ENCODE results near the gene ESPN. TPM values are rescaled to one million over a fixed set of nuclear protein-coding genes. Genes with fewer than 3 reads are reported as not detected.

The ESPN gene
- total and polyA plus RNA-seq, 12 donors, result 0.16 to 10.8 (median 6.1) TPM

GRCh38 chr1:6384135-6384534 lies 40.4 kb upstream of the ESPN start:
- intact Hi-C loops (cut with DNase I), result no loop called here
- H3K4me1 ChIP-seq (replicated peaks in 1 of 2), result no peaks in the 10 kb centered on the region
- H3K27ac ChIP-seq, result no peak overlapping the region
- WGBS, 4 donors, result 94 to 97% (median 96%) methylated on average over 1 of the region's 1 CpG
- no peaks in the 10 kb centered on the region for H3K36me3 ChIP-seq (replicated peaks in 1 of 2)
- no peak for DNase-seq
- no peaks in the 10 kb centered on the region for H3K9me3 ChIP-seq (replicated peaks in 1 of 3)
- no peaks in the 10 kb centered on the region for H3K27me3 ChIP-seq
- no peak overlapping the region for H3K4me3 ChIP-seq
- TF ChIP-seq CTCF (IDR thresholded peaks at IDR 0.05), result no peak
- no peak for TF ChIP-seq POLR2A (IDR thresholded peaks at IDR 0.05)

GRCh38 chr1:6384962-6385361 lies 39.6 kb upstream of the ESPN start:
- Histone ChIP-seq H3K27ac (no peak overlapping the region), H3K36me3 (replicated peaks in 1 of 2) (no peaks in the 10 kb centered on the region), H3K27me3 (no peaks in the 10 kb centered on the region), H3K4me1 (replicated peaks in 1 of 2) (no peaks in the 10 kb centered on the region), H3K4me3 (no peak overlapping the region), H3K9me3 (replicated peaks in 1 of 3) (no peaks in the 10 kb centered on the region)
- no peak for TF ChIP-seq CTCF (IDR thresholded peaks at IDR 0.05)
- 64 to 100% (median 74%) methylated on average over 4 to 5 of the region's 5 CpGs for WGBS, 4 donors
- peak in 1 of 7 donors; percentile 82 for DNase-seq
- intact Hi-C loops (cut with DNase I), result no loop called here

- no peak overlapping the region for H3K27ac ChIP-seq
- H3K36me3 ChIP-seq (replicated peaks in 1 of 2), result no peaks in the 10 kb centered on the region
- no peaks in the 10 kb centered on the region for H3K4me1 ChIP-seq (replicated peaks in 1 of 2)
- H3K9me3 ChIP-seq (replicated peaks in 1 of 3), result no peaks in the 10 kb centered on the region
- intact Hi-C loops (cut with DNase I), result no loop called here
- peak in 5 of 7 donors; percentile 20 to 93 (median 51) for DNase-seq
- WGBS, 4 donors, result 75 to 94% (median 83%) methylated on average over 3 to 22 of the region's 22 CpGs
- no peak for TF ChIP-seq CTCF (IDR thresholded peaks at IDR 0.05)
- no peak for TF ChIP-seq POLR2A (IDR thresholded peaks at IDR 0.05)
- no peak overlapping the region for H3K4me3 ChIP-seq
- no peaks in the 10 kb centered on the region for H3K27me3 ChIP-seq
Measured at GRCh38 chr1:6385488-6386191, 38.9 kb upstream of the ESPN start.

GRCh38 chr1:6386371-6386949 lies 38.1 kb upstream of the ESPN start:
- DNase-seq, result no peak
- whole genome bisulfite sequencing, 4 donors, result 81 to 91% (median 87%) methylated on average over 10 of the region's 10 CpGs
- TF ChIP-seq CTCF (IDR thresholded peaks at IDR 0.05), result no peak
- no peak for TF ChIP-seq POLR2A (IDR thresholded peaks at IDR 0.05)
- Histone ChIP-seq H3K27ac (no peak overlapping the region), H3K4me1 (replicated peaks in 1 of 2) (no peaks in the 10 kb centered on the region), H3K4me3 (no peak overlapping the region), H3K27me3 (no peaks in the 10 kb centered on the region), H3K9me3 (replicated peaks in 1 of 3) (no peaks in the 10 kb centered on the region), H3K36me3 (replicated peaks in 1 of 2) (no peaks in the 10 kb centered on the region)
- intact Hi-C loops (cut with DNase I), result no loop called here

Measured in adrenal gland (tissue), 12 donors.